Spleen (tissue), 7 donors: ENCODE results near the gene ETFDH.
"Not testable (repeated sequence)": the region's sequence is repeated elsewhere in the genome, so short reads cannot be mapped to it uniquely, and the experiment has no call there.

Experiments used
- CTCF ChIP-seq, 11 experiments: fragments of 200-600 bp in 7 of 11; fragments of 450-650 bp in 4 of 11; sonication (generic) in 4 of 11; IDR thresholded peaks in 8 of 11; conservative IDR thresholded peaks in 3 of 11; 1 replicate in 7 of 11; 2 replicates in 4 of 11; pipeline versions ENCODE4 v1.4.0 to v1.8.0; 2016 to 2021; ENCODE audit warnings: antibody characterized with exemption in 11 of 11, inconsistent platforms in 4 of 11, mild to moderate bottlenecking in 1 of 11
- POLR2A ChIP-seq, 3 donors: fragments of 450-650 bp; IDR thresholded peaks; one replicate each; pipeline ENCODE4 v1.5.1; 2017; ENCODE audit warnings: antibody characterized with exemption in 3 of 3, mild to moderate bottlenecking in 1 of 3
- POLR2AphosphoS5 ChIP-seq, 3 donors: sonication (generic); formaldehyde crosslinking; IDR thresholded peaks; one replicate each; pipeline ENCODE4 v1.5.1; 2017; ENCODE audit warnings: antibody characterized with exemption in 3 of 3
- donor health status: DM: no; HTN: no; CAD: no; lungs with moderate emphysema.
- donor health status: DM: no; HTN: no; CAD: no.
- donor health status: DM: no; HTN: no; CAD: no.

DNA sequence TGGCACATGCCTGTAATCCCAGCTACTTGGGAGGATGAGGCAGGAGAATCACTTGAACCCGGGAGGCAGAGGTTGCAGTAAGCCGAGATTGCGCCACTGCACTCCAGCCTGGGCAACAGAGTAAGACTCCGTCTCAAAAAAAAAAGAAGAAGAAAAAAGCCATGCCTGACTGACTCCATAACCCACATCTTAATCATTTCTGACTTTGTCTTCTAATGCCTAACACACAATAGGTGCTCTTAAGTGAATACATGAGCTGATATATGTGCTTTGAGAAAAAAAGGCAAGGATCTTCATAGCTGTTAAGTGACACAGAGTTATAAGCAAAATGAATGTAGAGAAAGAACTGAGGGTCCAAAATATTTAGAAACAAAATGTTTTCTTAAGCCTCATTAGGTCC is 40.5 kb downstream of the ETFDH start:
- TF ChIP-seq CTCF (IDR thresholded peaks at IDR 0.05 in 8 of 11, conservative IDR thresholded peaks at IDR 0.05 in 3 of 11); POLR2A (IDR thresholded peaks at IDR 0.05); POLR2AphosphoS5 (IDR thresholded peaks at IDR 0.05): not testable (repeated sequence)
